ENCODE data around the gene GGCX. TPM values are rescaled to one million over a fixed set of nuclear protein-coding genes. Genes with fewer than 3 reads are reported as not detected.

The GGCX gene
- total and polyA plus RNA-seq, 2 of the 13 experiments (the other 11 are each of a cell fraction or from before 2014, with no cell fraction given), result 72.5 to 103 TPM

DNA sequence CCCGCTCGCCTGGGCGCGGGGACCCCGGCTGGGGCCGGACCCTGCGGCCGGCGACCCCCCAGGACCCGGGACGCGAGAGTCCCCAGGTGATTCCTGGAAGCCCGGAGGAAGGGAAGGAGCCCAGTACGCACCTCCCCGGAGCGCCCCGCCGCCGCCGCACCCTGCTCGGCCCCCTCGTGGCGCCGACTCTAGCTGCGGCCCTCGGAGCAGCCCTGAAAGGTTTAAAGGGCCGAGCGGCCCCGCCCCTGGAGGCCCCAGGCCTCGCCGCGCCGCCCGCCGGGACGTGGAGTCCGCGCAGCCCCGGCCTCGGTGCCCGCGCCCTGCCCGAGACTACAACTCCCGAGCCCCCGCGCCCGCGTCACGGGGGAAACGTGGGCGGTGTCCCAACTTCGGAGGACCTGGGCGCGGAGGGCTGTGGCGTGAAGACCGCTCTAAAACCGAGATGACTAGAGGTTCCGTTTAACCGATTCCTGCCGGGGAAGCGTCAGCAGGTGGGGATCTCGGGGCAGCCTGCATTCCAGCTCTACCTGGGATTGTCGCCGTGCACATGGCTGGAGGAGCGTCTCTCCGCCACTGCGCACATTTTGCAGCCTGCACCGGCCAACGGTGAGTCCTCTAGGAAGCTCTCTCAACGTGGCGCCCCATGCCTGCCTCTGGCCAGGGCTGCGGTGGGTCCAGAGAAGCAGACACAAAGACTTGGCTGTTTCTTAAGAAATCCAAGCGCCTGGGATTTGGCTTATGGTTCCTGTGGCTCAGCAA is 41.4 kb upstream of the GGCX start, which contains the start of gene TMEM150A (continued):
- TF ChIP-seq ZBTB44 (CRISPR knock-in tag; IDR thresholded peaks at IDR 0.05) (no peak), KLF9 (CRISPR knock-in tag; IDR thresholded peaks at IDR 0.05; ENCODE audit: low read depth) (no peak), ZFAT (CRISPR knock-in tag; conservative IDR thresholded peaks at IDR 0.05) (no peak; the same call in 1 of the 2 replicates), ZBED4 (CRISPR knock-in tag; IDR thresholded peaks at IDR 0.05; ENCODE audit: borderline replicate concordance) (no peak; the same call in 1 of the 2 replicates), SIX1 (CRISPR knock-in tag; IDR thresholded peaks at IDR 0.05; ENCODE audit: borderline replicate concordance) (no peak), MIER3 (CRISPR knock-in tag; IDR thresholded peaks at IDR 0.05; ENCODE audit: borderline replicate concordance) (peak; percentile 38; the same call in 1 of the 2 replicates), ZNF709 (CRISPR knock-in tag; IDR thresholded peaks at IDR 0.05) (no peak), ZNF670 (CRISPR knock-in tag; IDR thresholded peaks at IDR 0.05; ENCODE audit: borderline replicate concordance) (peak; percentile 90), NFIC (IDR thresholded peaks at IDR 0.05; ENCODE audit: low read length) (no peak), TIGD3 (CRISPR knock-in tag; IDR thresholded peaks at IDR 0.05; ENCODE audit: borderline replicate concordance) (0 out of 2 replicates have a peak, but pooled peaks have one; percentile 79), TCF7 (IDR thresholded peaks at IDR 0.05; ENCODE audit: low read depth) (no peak), EED (CRISPR knock-in tag; IDR thresholded peaks at IDR 0.05) (no peak), FUBP1 (CRISPR knock-in tag; IDR thresholded peaks at IDR 0.05; ENCODE audit: borderline replicate concordance) (0 out of 2 replicates have a peak, but pooled peaks have one; percentile 52), ZNF33A (CRISPR knock-in tag; IDR thresholded peaks at IDR 0.05; ENCODE audit: borderline replicate concordance) (no peak)
- TF ChIP-seq, protein P1, sequence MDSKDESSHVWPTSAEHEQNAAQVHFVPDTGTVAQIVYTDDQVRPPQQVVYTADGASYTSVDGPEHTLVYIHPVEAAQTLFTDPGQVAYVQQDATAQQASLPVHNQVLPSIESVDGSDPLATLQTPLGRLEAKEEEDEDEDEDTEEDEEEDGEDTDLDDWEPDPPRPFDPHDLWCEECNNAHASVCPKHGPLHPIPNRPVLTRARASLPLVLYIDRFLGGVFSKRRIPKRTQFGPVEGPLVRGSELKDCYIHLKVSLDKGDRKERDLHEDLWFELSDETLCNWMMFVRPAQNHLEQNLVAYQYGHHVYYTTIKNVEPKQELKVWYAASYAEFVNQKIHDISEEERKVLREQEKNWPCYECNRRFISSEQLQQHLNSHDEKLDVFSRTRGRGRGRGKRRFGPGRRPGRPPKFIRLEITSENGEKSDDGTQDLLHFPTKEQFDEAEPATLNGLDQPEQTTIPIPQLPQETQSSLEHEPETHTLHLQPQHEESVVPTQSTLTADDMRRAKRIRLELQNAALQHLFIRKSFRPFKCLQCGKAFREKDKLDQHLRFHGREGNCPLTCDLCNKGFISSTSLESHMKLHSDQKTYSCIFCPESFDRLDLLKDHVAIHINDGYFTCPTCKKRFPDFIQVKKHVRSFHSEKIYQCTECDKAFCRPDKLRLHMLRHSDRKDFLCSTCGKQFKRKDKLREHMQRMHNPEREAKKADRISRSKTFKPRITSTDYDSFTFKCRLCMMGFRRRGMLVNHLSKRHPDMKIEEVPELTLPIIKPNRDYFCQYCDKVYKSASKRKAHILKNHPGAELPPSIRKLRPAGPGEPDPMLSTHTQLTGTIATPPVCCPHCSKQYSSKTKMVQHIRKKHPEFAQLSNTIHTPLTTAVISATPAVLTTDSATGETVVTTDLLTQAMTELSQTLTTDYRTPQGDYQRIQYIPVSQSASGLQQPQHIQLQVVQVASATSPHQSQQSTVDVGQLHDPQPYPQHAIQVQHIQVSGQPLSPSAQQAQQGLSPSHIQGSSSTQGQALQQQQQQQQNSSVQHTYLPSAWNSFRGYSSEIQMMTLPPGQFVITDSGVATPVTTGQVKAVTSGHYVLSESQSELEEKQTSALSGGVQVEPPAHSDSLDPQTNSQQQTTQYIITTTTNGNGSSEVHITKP (CRISPR knock-in tag; IDR thresholded peaks at IDR 0.05; ENCODE audit: low read depth), result no peak

Data from HepG2 (cell line).